ENCODE measurements around the gene DLEU7.

The DLEU7 gene

DNA sequence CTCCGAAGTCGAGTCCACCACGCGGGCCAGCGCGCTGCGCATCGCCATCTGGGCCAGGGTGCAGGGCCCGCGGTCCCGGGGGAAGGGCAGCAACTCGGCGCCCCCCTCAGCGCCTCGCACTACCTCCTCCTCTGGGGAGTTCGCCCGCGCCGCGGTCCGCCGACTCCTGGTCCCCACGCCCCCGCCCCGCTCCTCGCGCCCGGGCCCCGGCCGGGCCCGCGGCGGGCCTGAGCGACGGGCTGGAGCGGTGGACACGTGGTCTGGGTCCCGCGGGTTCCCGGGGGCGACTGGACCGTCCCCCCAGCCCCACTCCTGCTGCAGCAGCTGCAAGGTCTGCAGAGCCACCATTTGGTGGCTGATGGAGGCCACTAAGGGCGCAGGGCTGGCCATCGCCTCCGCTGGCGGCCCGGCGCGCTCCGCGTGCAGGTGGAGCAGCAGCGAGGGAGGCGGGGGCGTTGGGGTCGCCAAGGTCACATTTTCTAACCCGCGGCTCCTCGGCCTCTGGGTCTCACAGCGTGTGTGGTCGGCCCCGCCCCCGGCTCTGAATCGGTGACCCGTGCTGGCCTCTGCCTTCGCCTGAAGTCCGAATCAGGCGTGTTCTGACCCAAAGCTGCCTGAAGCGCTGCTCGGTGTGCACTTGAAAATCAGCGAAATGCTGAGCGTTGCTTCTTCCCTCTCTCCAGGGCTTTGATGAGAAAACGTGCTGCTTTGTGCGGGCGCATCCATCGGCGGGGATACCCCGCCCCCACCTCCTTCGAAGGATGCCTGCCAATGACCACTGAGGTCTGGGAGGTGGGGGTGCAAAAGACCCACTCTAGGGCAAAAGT lies at the start of gene DLEU7:
TSS of gene DLEU7 (minus strand) at position 436 of the 827 bp plus-strand sequence. CDS start at position 390, 46 bp downstream.
- DNase-seq, result no peak

GRCh38 chr13:50892210-50892944 lies 48.9 kb upstream of the DLEU7 start:
- no peak for DNase-seq

GRCh38 chr13:50891206-50891605 lies 47.7 kb upstream of the DLEU7 start:
- no peak for DNase-seq

DNA sequence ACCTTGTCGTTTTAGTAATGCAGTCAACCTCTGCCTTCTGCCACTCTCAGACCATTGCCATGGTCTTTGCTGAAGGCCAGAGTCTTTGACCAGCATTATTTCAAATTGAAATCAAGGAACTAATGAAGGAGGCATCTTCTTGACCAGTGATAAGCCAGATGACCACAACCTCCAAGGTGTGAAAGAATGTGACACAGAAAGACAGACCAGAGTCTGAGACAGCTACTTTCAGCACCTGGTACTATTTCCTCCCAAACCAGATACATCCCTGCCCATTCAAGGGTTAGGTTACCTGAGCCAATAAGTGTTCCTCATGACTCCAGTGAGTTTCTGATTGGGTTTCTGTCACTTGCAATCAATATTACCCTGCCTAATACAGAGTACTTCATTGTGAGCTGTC lies 45.8 kb upstream of the DLEU7 start:
- no peak for DNase-seq

DNA sequence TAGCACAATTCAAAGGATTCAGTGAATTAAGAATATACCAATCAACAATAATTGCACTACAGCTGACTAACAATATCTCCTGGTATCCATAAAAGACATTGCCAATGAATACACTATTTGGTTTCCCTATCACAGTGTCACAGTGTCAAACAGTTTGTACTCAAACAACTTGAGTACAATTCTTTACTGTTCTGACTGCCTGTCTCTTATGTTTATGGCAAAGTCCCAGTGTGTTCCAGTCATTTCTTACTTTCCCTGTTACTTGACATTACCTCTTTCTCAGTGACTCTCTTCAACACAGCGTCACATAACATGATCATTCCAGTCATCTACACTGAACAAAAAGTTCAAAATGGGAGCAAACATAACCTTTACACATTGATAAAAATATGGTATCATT lies 44.9 kb upstream of the DLEU7 start:
- DNase-seq, result no peak

DNA sequence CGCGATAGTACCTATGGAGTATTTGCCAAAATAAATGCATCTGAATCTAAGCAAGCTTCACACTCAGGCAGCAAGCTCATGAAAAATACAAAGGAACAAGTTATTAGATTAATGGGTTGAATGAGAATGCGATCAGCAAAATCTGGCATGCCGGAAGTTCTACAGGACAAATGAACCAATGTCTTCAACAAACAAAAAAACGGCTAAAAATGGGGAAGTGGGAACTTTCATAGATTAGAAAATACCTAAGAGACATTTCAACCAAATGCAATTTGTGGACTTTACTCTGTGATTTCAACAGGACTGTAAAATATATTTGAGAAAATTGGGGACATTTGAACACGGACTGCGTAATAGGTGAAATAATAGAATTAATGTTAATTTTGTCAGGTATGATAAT lies 43.7 kb upstream of the DLEU7 start:
- no peak for DNase-seq

DNA sequence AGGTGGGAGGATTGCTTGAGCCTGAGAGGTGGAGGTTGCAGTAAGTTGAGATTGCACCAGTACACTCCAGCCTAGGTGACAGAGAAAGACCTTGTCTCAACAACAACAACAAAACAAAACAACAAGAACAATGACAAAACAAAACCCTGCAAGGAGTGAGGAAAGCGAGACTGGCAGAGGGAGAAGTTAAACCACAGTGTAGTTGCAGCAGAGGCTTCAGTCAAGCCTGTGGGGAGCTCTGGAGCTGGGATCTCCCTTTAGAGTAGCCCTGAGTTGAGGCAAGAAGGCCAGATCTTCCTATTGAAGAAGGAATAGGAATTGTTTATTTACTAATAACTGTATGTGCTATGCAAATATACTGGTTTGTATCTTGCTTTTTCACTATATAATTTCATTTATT lies 40.8 kb upstream of the DLEU7 start:
- DNase-seq, result no peak

- DNase-seq, result no peak
These were observed 40.2 kb upstream of the DLEU7 start for GRCh38 chr13:50883728-50884127.

DNA sequence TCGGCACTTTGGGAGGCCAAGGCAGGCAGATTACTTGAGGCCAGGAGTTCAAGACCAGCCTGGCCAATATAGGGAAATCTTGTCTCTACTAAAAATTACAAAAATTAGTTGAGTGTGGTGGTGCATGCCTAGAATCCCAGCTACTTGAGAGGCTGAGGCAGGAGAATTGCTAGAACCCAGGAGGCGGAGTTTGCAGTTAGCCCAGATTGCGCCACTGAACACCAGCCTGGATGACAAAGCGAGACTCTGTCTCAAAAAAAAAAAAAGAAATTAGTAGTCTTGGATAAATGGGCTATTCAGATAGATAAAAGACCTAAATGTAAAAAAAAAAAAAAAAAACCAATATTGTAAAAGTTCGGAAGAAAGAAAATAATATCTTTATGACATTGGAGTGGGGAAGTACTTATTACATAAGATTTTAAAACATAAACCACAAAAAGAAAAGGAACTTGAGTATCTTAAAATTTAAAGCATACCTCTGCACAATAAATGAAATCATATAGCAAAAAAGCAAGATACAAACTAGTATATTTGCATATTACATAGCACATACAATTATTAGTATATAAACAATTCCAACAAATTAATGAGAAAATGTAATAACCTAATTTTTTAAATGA lies 39.4 kb upstream of the DLEU7 start:
- DNase-seq, result no peak

DNA sequence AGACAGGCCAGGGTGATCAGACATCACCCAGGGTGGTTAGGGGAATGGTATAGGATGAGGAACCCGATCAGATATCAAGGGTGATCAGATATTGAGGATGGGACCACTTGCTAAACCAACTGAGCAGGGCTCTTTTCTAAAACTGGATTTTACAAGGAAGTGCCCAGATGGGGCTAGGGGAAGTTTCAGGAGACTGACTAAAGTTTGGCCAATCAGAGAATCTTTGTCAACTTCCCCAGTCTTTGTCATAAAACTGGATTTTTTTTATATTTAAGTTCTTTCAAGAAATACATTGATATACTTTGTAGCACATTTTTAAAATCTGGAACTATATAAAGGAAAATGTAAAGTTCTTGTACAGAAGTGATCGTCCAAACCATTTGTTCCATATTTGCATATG lies 30.5 kb upstream of the DLEU7 start:
- DNase-seq, result no peak

DNA sequence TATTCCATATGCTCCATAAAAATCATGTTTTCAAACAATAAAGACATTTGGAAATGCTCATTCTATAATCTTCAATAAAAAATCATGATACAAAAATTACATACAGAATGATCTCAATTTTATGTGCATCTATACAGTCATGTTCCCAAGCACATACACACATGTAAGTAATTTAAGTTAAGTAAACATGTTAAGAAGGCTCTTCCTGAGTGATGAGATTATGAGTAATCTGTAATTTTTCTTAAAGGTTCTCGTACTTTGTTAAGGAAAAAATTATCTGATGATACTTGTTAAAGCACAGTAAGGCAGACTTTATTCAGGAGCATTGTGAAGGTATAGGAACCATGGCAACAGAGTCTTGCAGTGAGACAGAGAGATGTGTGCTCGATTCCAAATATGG lies 30.0 kb upstream of the DLEU7 start:
- no peak for DNase-seq

- DNase-seq, result no peak
These were observed 27.9 kb upstream of the DLEU7 start for GRCh38 chr13:50871405-50871804.

DNA sequence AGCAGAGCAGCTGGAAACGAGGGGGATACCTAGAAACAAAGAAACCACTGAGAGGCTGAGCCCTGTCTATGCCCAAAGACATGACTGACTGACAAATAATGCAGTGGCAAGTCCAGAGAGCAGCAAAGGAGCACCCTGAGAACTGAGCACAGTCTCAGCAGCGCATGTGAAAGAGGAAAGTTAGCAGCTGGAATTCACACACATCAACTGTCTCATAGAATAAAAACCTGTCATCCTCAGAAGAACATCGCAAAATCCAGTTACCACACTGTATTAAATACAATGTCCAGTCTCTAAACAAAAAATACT lies 24.1 kb upstream of the DLEU7 start:
- DNase-seq, result no peak

DNA sequence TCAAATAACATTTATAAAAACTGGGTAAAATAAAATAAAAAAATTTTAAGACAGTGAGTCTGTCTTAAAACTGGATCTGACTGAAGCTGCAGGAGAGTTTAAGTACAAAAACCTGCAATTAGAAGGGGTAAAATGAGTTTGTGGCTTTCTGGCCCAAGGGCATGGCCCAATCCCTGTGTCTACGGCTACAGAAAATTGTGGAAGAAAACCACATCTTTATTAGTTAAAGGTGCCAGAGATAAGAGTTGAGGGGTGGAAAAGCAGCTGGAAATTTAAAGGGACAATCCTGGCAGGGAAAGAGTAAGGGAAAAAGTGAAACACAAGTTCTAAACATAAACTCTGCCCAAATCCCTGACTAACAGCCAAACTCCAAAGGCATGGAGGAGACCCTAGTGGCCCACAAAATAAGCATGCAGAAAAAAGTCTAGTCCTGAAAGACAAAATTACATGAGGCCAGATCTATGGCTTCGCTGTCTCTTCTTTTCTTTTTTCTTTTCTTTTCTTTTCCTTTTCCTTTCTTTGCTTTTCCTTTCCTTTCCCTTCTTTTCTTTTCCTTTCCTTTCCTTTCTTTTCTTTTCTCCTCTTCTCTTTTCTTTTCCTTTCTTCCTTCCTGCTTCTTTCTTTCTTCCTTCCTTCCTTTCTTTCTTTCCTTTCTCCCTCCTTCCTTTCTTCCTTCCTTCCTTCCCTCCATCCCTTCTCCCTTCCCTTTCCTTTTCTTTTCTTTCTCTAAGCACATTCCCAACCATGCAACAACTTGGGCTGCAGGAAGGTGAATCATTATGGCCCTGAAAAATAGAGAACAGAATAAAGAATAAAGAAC lies 23.5 kb upstream of the DLEU7 start:
- DNase-seq, result no peak

GRCh38 chr13:50864492-50864891 lies 21.0 kb upstream of the DLEU7 start:
- DNase-seq, result no peak

GRCh38 chr13:50855681-50856080 lies 12.2 kb upstream of the DLEU7 start:
- no peak for DNase-seq

DNA sequence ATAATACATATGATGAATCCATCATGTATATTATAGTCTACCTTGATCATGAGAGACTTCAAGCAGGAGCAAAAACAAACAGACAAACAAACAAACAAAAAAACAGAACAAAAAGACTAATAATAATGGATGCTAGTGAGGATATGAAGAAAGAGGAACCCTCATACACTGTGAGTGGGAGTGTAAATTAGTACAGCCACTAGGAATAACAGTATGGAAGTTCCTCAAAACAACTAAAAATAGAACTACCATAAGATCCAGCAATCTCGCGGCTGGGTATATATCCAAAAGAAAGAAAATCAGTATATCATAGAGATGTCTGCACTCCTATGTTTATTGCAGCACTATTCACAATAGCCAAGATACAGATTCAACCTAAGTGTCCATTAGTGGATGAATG lies 7.0 kb upstream of the DLEU7 start:
- DNase-seq, result no peak

DNA sequence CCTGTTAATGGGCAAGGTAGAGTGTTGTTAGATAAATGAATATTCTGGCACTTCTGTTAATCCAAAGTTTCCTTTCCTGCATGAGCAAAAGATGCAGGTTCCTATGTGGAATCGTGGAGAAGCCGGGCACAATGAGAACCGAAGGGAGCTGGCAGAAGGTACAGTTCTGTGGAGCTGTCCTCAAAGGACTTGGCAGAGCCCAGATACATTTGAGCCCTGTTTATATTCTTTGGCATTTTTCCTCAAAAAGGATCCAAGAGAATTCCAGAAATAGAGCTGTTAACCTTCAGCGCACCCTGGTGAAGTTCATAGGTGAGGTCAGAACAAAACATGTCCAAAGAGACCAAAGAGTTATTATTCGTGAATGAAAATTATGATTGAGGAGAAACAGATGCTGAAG lies 4.0 kb upstream of the DLEU7 start:
- DNase-seq, result no peak

GRCh38 chr13:50846861-50847475 lies 3.5 kb upstream of the DLEU7 start:
- no peak for DNase-seq

- no peak for DNase-seq
These were observed 1.7 kb upstream of the DLEU7 start for GRCh38 chr13:50845211-50845610.

- no peak for DNase-seq
These were observed 788 bp upstream of the DLEU7 start for GRCh38 chr13:50844084-50844875.

DNA sequence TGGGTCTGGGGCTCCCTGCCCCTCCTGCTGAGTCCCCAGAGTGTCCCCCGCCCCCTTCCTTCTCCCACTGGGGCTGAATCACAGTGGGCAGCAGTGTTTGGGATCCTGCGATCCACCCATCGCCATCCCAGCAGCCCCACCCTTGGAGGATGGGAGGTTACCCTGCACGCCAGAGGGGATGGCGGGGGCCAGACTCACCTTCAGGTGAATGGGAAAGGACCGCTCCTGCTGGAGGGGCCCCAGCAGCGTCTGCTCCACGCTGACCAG lies 569 bp downstream of the DLEU7 start:
- no peak for DNase-seq
